Smooth muscle cell (in vitro differentiated cells): ENCODE measurements around the gene IRF2. TPM values are rescaled to one million over a fixed set of nuclear protein-coding genes. Genes with fewer than 3 reads are reported as not detected.

Source experiments
- DNase-seq: peaks from one replicate; lab custom pipeline; 2025; ENCODE audit not compliant: unreplicated experiment; lab: John Stamatoyannopoulos, UW
- H2AFZ ChIP-seq: fragments of 200-600 bp; sonication (generic); 2 replicates; pipeline ENCODE4 v1.6.0; 2016; ENCODE audit warnings: antibody characterized with exemption, low read depth, mild to moderate bottlenecking
- H3F3A ChIP-seq: fragments of 200-600 bp; sonication (generic); 2 replicates; pipeline ENCODE4 v1.6.0; 2017; ENCODE audit warnings: antibody characterized with exemption, low read depth
- H3K27ac ChIP-seq: fragments of 200-600 bp; sonication (generic); 2 replicates; pipeline ENCODE4 v1.5.1; 2016; ENCODE audit warnings: low read depth, mild to moderate bottlenecking
- H3K27me3 ChIP-seq: fragments of 200-600 bp; sonication (generic); 2 replicates; pipeline ENCODE4 v1.6.1; 2016; ENCODE audit warnings: low read depth, mild to moderate bottlenecking
- H3K36me3 ChIP-seq: fragments of 200-600 bp; sonication (generic); 2 replicates; pipeline ENCODE4 v1.5.1; 2016; ENCODE audit warnings: low read depth
- H3K4me1 ChIP-seq: fragments of 200-600 bp; sonication (generic); 2 replicates; pipeline ENCODE4 v1.5.1; 2016; ENCODE audit warnings: low read depth
- H3K4me2 ChIP-seq: fragments of 200-600 bp; sonication (generic); 2 replicates; pipeline ENCODE4 v1.6.0; 2016; ENCODE audit warnings: mild to moderate bottlenecking
- H3K4me3 ChIP-seq: fragments of 200-600 bp; sonication (generic); 2 replicates; pipeline ENCODE4 v1.5.1; 2016; ENCODE audit warnings: mild to moderate bottlenecking
- H3K79me2 ChIP-seq: fragments of 200-600 bp; sonication (generic); 2 replicates; pipeline ENCODE4 v1.6.0; 2016; ENCODE audit warnings: low read depth, mild to moderate bottlenecking
- H3K9ac ChIP-seq: fragments of 200-600 bp; sonication (generic); 2 replicates; pipeline ENCODE4 v1.6.0; 2016; ENCODE audit warnings: low read depth
- H3K9me3 ChIP-seq: fragments of 200-600 bp; sonication (generic); replicated peaks from 2 replicates; pipeline ENCODE4 v1.5.1; 2016; ENCODE audit warnings: low read depth
- H4K20me1 ChIP-seq: fragments of 200-600 bp; sonication (generic); 2 replicates; pipeline ENCODE4 v1.6.0; 2016; ENCODE audit warnings: low read depth
- CTCF ChIP-seq: fragments of 200-600 bp; sonication (generic); IDR thresholded peaks from 2 replicates; pipeline ENCODE4 v1.5.1; 2017; ENCODE audit warnings: borderline replicate concordance, mild to moderate bottlenecking, antibody characterized with exemption; ENCODE audit not compliant: insufficient read depth, poor library complexity, severe bottlenecking
- WGBS: methylation state at CpG from one replicate; pipeline ENCODE4 v1.1.7; 2016; ENCODE audit warnings: low lambda C conversion rate; 5-methylcytosine and 5-hydroxymethylcytosine counted together
- polyA plus RNA-seq: library from polyadenylated mRNA; unstranded; fragments of >200 nt; fragmentation: Nextera tagmentation; extraction: Ambion mirVana; gene quantifications from 2 replicates; pipeline ENCODE4 v1.2.1, GENCODE V29; 2016
- total RNA-seq: library from RNA; depleted of rRNA; stranded (reverse); fragments of >200 nt; gene quantifications from 2 replicates; pipeline ENCODE4 v1.2.3, GENCODE V29; 2014

The IRF2 gene
- total and polyA plus RNA-seq, 2 experiments from 2014 or later, result 10.2 to 21.6 TPM

- WGBS, result 80% methylated on average over 6 of the region's 6 CpGs
- Histone ChIP-seq H3K79me2 (peaks cover 54% of the 10 kb centered on the region), H3K4me2 (no peak overlapping the region), H4K20me1 (peaks cover 96% of the 10 kb centered on the region), H3K9me3 (no peaks in the 10 kb centered on the region), H2AFZ (no peak overlapping the region), H3K27ac (no peak overlapping the region), H3F3A (peaks cover 3% of the 10 kb centered on the region), H3K4me1 (peaks cover 8% of the 10 kb centered on the region), H3K9ac (no peak overlapping the region), H3K27me3 (no peaks in the 10 kb centered on the region), H3K4me3 (no peak overlapping the region), H3K36me3 (no peaks in the 10 kb centered on the region)
- TF ChIP-seq CTCF, result no peak
- no peak for DNase-seq
These were observed 39.8 kb downstream of the IRF2 start for GRCh38 chr4:184434501-184435066.

DNA sequence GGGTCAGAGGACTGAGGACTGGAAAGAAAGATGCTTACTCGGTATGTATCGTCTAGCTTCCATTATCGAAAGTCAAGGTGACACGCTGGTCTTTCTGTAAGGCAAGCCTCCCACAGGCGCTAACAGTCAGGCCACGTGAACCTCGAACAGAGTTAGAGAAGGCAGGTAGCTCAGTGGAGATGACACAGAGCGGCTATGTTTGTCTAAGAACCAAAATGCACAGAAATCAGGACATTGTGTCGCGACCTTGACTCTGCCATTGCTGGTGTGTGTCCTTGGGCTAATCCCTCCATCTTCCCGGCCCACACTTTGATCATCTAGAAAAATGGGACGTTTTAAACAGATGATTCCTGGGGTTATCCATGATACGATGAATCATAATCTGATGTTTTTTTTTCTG, 40.3 kb downstream of the IRF2 start:
- peaks cover 4% of the 10 kb centered on the region for H3K4me1 ChIP-seq
- peaks cover 3% of the 10 kb centered on the region for H3F3A ChIP-seq
- TF ChIP-seq CTCF, result no peak
- H3K4me3 ChIP-seq, result no peak overlapping the region
- H3K4me2 ChIP-seq, result no peak overlapping the region
- peaks cover 96% of the 10 kb centered on the region for H4K20me1 ChIP-seq
- H2AFZ ChIP-seq, result no peak overlapping the region
- 95% methylated on average over 13 of the region's 13 CpGs for WGBS
- no peak overlapping the region for H3K27ac ChIP-seq
- no peaks in the 10 kb centered on the region for H3K9me3 ChIP-seq
- no peak overlapping the region for H3K9ac ChIP-seq
- H3K36me3 ChIP-seq, result no peaks in the 10 kb centered on the region
- H3K79me2 ChIP-seq, result peaks cover 49% of the 10 kb centered on the region
- no peak for DNase-seq
- no peaks in the 10 kb centered on the region for H3K27me3 ChIP-seq

GRCh38 chr4:184433258-184433892, 41.0 kb downstream of the IRF2 start:
- no peaks in the 10 kb centered on the region for H3K9me3 ChIP-seq
- H3K79me2 ChIP-seq, result peaks cover 43% of the 10 kb centered on the region
- H2AFZ ChIP-seq, result no peak overlapping the region
- no peak overlapping the region for H3K27ac ChIP-seq
- peaks cover 3% of the 10 kb centered on the region for H3F3A ChIP-seq
- no peak for DNase-seq
- H3K9ac ChIP-seq, result no peak overlapping the region
- H3K4me2 ChIP-seq, result no peak overlapping the region
- H3K36me3 ChIP-seq, result no peaks in the 10 kb centered on the region
- WGBS, result 91% methylated on average over 17 of the region's 17 CpGs
- H4K20me1 ChIP-seq, result peaks cover 92% of the 10 kb centered on the region
- H3K4me1 ChIP-seq, result peaks cover 4% of the 10 kb centered on the region
- no peaks in the 10 kb centered on the region for H3K27me3 ChIP-seq
- no peak for TF ChIP-seq CTCF
- H3K4me3 ChIP-seq, result no peak overlapping the region
